GM20000 (cell line): ENCODE measurements around the gene PPM1E.

ENCODE experiments used
- DNase-seq: peaks from one replicate; pipeline ENCODE4 v3.0.0; 2012; ENCODE audit warnings: low spot score
- CTCF ChIP-seq: IDR thresholded peaks from 2 replicates; pipeline ENCODE4 v1.5.1; 2012; ENCODE audit warnings: mild to moderate bottlenecking, control low read depth; ENCODE audit errors: extremely low read depth, missing control alignments

PPM1E gene

GRCh38 chr17:58899191-58899590 lies 143.5 kb downstream of the PPM1E start:
- no peak for TF ChIP-seq CTCF
- no peak for DNase-seq

GRCh38 chr17:58902322-58902721 lies 146.7 kb downstream of the PPM1E start:
- no peak for DNase-seq
- no peak for TF ChIP-seq CTCF

- no peak for TF ChIP-seq CTCF
- no peak for DNase-seq
These were observed 156.2 kb downstream of the PPM1E start for GRCh38 chr17:58911741-58912343.

GRCh38 chr17:58913552-58913951 lies 157.9 kb downstream of the PPM1E start:
- no peak for DNase-seq
- TF ChIP-seq CTCF, result no peak

GRCh38 chr17:58913971-58914769 lies 158.5 kb downstream of the PPM1E start:
- DNase-seq, result no peak
- TF ChIP-seq CTCF, result no peak

- TF ChIP-seq CTCF, result no peak
- DNase-seq, result no peak
These were observed 161.6 kb downstream of the PPM1E start for GRCh38 chr17:58917228-58917627.

- no peak for TF ChIP-seq CTCF
- no peak for DNase-seq
These were observed 162.4 kb downstream of the PPM1E start for GRCh38 chr17:58918072-58918471.
